ENCODE results near the gene PCBP3. TPM values are rescaled to one million over a fixed set of nuclear protein-coding genes. Genes with fewer than 3 reads are reported as not detected.

PCBP3 gene
- total and polyA plus RNA-seq, 2 of the 13 experiments (the other 11 are each of a cell fraction or from before 2014, with no cell fraction given) = not detected

GRCh38 chr21:45820171-45821091, 176.9 kb downstream of the PCBP3 start (continued):
- peak; percentile 39; the same call in 1 of the 2 replicates for TF ChIP-seq SMAD3 (CRISPR knock-in tag; IDR thresholded peaks at IDR 0.05)
- TF ChIP-seq SP5 (CRISPR knock-in tag; IDR thresholded peaks at IDR 0.05; ENCODE audit: borderline replicate concordance, low read depth) = no peak
- no peak for TF ChIP-seq ETS1 (CRISPR knock-in tag; IDR thresholded peaks at IDR 0.05)
- TF ChIP-seq MAX (IDR thresholded peaks at IDR 0.05) = peak; percentile 22; the same call in 1 of the 2 replicates
- no peak for TF ChIP-seq JARID2 (CRISPR knock-in tag; IDR thresholded peaks at IDR 0.05; ENCODE audit: insufficient replicate concordance)
- no peak for TF ChIP-seq RFXANK (CRISPR knock-in tag; IDR thresholded peaks at IDR 0.05)
- no peak for TF ChIP-seq IKZF1 (IDR thresholded peaks at IDR 0.05)
- TF ChIP-seq ZNF20 (CRISPR knock-in tag; IDR thresholded peaks at IDR 0.05) = no peak
- no peak for TF ChIP-seq ZNF556 (CRISPR knock-in tag; IDR thresholded peaks at IDR 0.05; ENCODE audit: borderline replicate concordance)
- no peak for TF ChIP-seq MXD1 (CRISPR knock-in tag; IDR thresholded peaks at IDR 0.05)
- peak; percentile 44 for TF ChIP-seq XRCC5 (optimal IDR thresholded peaks at IDR 0.05; ENCODE audit: low read length)
- TF ChIP-seq ZFP41 (CRISPR knock-in tag; IDR thresholded peaks at IDR 0.05; ENCODE audit: borderline replicate concordance) = no peak
- TF ChIP-seq ZBTB44 (CRISPR knock-in tag; IDR thresholded peaks at IDR 0.05) = no peak
- TF ChIP-seq SMARCE1 (IDR thresholded peaks at IDR 0.05; ENCODE audit: borderline replicate concordance) = no peak
- peak; percentile 25; the same call in 1 of the 2 replicates for TF ChIP-seq ETV5 (CRISPR knock-in tag; IDR thresholded peaks at IDR 0.05; ENCODE audit: borderline replicate concordance)
- peak; percentile 28; the same call in 1 of the 2 replicates for TF ChIP-seq ZFP91 (CRISPR knock-in tag; IDR thresholded peaks at IDR 0.05; ENCODE audit: borderline replicate concordance)
- TF ChIP-seq PHF20 (CRISPR knock-in tag; IDR thresholded peaks at IDR 0.05) = no peak
- no peak for TF ChIP-seq KAT7 (CRISPR knock-in tag; IDR thresholded peaks at IDR 0.05; ENCODE audit: borderline replicate concordance)
- no peak for TF ChIP-seq MAF1 (CRISPR knock-in tag; IDR thresholded peaks at IDR 0.05; ENCODE audit: borderline replicate concordance)
- 0 out of 2 replicates have a peak, but pooled peaks have one; percentile 17 for TF ChIP-seq SPEN (CRISPR knock-in tag; IDR thresholded peaks at IDR 0.05; ENCODE audit: low read depth)
- no peak for TF ChIP-seq FOXJ3 (CRISPR knock-in tag; IDR thresholded peaks at IDR 0.05; ENCODE audit: borderline replicate concordance)
- 0 out of 2 replicates have a peak, but pooled peaks have one; percentile 50 for TF ChIP-seq ERF (CRISPR knock-in tag; IDR thresholded peaks at IDR 0.05)
- no peak for TF ChIP-seq E2F2 (CRISPR knock-in tag; IDR thresholded peaks at IDR 0.05; ENCODE audit: borderline replicate concordance)

All from HepG2 (cell line).